Measurements from ENCODE around the gene RASL10B.

GRCh38 chr17:35750526-35751395 is 19.3 kb downstream of the RASL10B start:
- no peak for TF ChIP-seq CTCF (conservative IDR thresholded peaks at IDR 0.05 in 1 of 2, IDR thresholded peaks at IDR 0.05 in 1 of 2; ENCODE audit: low read depth in 1 of 2, low read length in 2 of 2)
- no peak for TF ChIP-seq EZH2 (IDR thresholded peaks at IDR 0.05; ENCODE audit: low read length, missing control alignments)
